HepG2 (cell line): ENCODE results near the gene CDKN1A. TPM values are rescaled to one million over a fixed set of nuclear protein-coding genes. Genes with fewer than 3 reads are reported as not detected.

Source experiments
- ARHGAP35 ChIP-seq: sonication (generic); formaldehyde crosslinking; IDR thresholded peaks from 2 replicates; pipeline ENCODE4 v1.9.0; 2022; ENCODE audit warnings: mild to moderate bottlenecking, inconsistent platforms, moderate library complexity, missing genetic modification reagents, borderline replicate concordance
- ATRX ChIP-seq: sonication (generic); formaldehyde crosslinking; IDR thresholded peaks from 2 replicates; pipeline ENCODE4 v1.4.0; 2020; ENCODE audit warnings: missing genetic modification reagents, borderline replicate concordance
- BCL6 ChIP-seq: IDR thresholded peaks from 2 replicates; pipeline ENCODE4 v1.6.1; 2016; ENCODE audit warnings: missing genetic modification reagents, missing compliant biosample characterization
- CREB3 ChIP-seq: sonication (generic); formaldehyde crosslinking; IDR thresholded peaks from 2 replicates; pipeline ENCODE4 v1.5.0; 2020; ENCODE audit warnings: missing genetic modification reagents
- FOXA1 ChIP-seq, 2 experiments: fragments of 450-650 bp in 1 of 2; sonication (generic) in 1 of 2; formaldehyde crosslinking in 1 of 2; IDR thresholded peaks; 2 replicates each; pipeline versions ENCODE4 v1.4.0 to v1.6.1; 2016 to 2020; ENCODE audit warnings: missing genetic modification reagents in 1 of 2
- GPBP1L1 ChIP-seq: sonication (generic); formaldehyde crosslinking; IDR thresholded peaks from 2 replicates; pipeline ENCODE4 v1.5.0; 2020; ENCODE audit warnings: mild to moderate bottlenecking, missing genetic modification reagents
- HNF4A ChIP-seq: sonication (generic); formaldehyde crosslinking; IDR thresholded peaks from 2 replicates; pipeline ENCODE4 v1.4.0; 2020; ENCODE audit warnings: missing genetic modification reagents
- ISL2 ChIP-seq: sonication (generic); formaldehyde crosslinking; IDR thresholded peaks from 2 replicates; pipeline ENCODE4 v1.5.0; 2020; ENCODE audit warnings: missing genetic modification reagents
- POLR2A ChIP-seq, 2 experiments: IDR thresholded peaks; 2 replicates each; pipeline ENCODE4 v1.6.1; 2011; ENCODE audit warnings: low read depth in 2 of 2, low read length in 2 of 2, mild to moderate bottlenecking in 1 of 2, moderate library complexity in 1 of 2; ENCODE audit not compliant: insufficient read depth in 1 of 2
- SYNCRIP ChIP-seq: fragments of 200-400 bp; formaldehyde crosslinking; IDR thresholded peaks from 2 replicates; pipeline ENCODE4 v1.6.1; 2018; ENCODE audit warnings: mild to moderate bottlenecking, low read depth, low read length; ENCODE audit not compliant: insufficient read depth
- TBX3 ChIP-seq: fragments of 450-650 bp; IDR thresholded peaks from 2 replicates; pipeline ENCODE4 v1.6.1; 2017; ENCODE audit warnings: antibody characterized with exemption, mild to moderate bottlenecking, inconsistent platforms, borderline replicate concordance
- THAP9 ChIP-seq: sonication (generic); formaldehyde crosslinking; IDR thresholded peaks from 2 replicates; pipeline ENCODE4; 2020; ENCODE audit warnings: missing genetic modification reagents, mild to moderate bottlenecking, borderline replicate concordance
- ZNF142 ChIP-seq: sonication (generic); formaldehyde crosslinking; IDR thresholded peaks from 2 replicates; pipeline ENCODE4 v1.4.0; 2020; ENCODE audit warnings: missing genetic modification reagents
- ZNF691 ChIP-seq: sonication (generic); formaldehyde crosslinking; IDR thresholded peaks from 2 replicates; pipeline ENCODE4 v1.4.0; 2020; ENCODE audit warnings: missing genetic modification reagents, low read depth, mild to moderate bottlenecking, borderline replicate concordance
- polyA plus RNA-seq, 8 experiments: library from polyadenylated mRNA; depleted of rRNA in 3 of 8; stranded (reverse) in 7 of 8; unstranded in 1 of 8; fragments of >200 nt; fragmentation: Illumina TruSeq in 4 of 8; extraction: Trizol in 4 of 8; gene quantifications; 2 replicates each; pipeline versions ENCODE4 v1.2.1 to v1.2.3, GENCODE V29; 2011 to 2016; ENCODE audit warnings: low read depth in 4 of 8, missing spikeins in 1 of 8, mixed read lengths in 1 of 8; ENCODE audit not compliant: insufficient read depth in 1 of 8
- total RNA-seq, 5 experiments: library from RNA; depleted of rRNA; stranded (reverse); fragments of >200 nt; fragmentation: Illumina TruSeq; extraction: Trizol; gene quantifications; 2 replicates each; pipeline ENCODE4 v1.2.3, GENCODE V29; 2016; ENCODE audit warnings: low read depth in 1 of 5

Gene CDKN1A
- total and polyA plus RNA-seq, 2 of the 13 experiments (the other 11 are each of a cell fraction or from before 2014, with no cell fraction given): 60.7 to 92.1 TPM

- TF ChIP-seq ZNF142 (CRISPR knock-in tag) (0 out of 2 replicates have a peak, but pooled peaks have one; percentile 73), ZNF691 (CRISPR knock-in tag) (peak; percentile 90; the same call in 1 of the 2 replicates), TBX3 (peak; percentile 72; the same call in 1 of the 2 replicates), ARHGAP35 (peak; percentile 62; the same call in 1 of the 2 replicates), BCL6 (CRISPR knock-in tag) (peak; percentile 82), FOXA1 (IDR thresholded peaks at IDR 0.05) (no peak), FOXA1 (CRISPR knock-in tag; IDR thresholded peaks at IDR 0.05) (peak; percentile 48), GPBP1L1 (CRISPR knock-in tag) (no peak), HNF4A (CRISPR knock-in tag) (peak; percentile 78), POLR2A (IDR thresholded peaks at IDR 0.05; ENCODE audit: insufficient read depth in 1 of 2, low read depth in 2 of 2, low read length in 2 of 2) (peak; percentile 43 to 66; a peak in 2 of 4 replicates), ISL2 (CRISPR knock-in tag) (peak; percentile 88), ATRX (CRISPR knock-in tag) (no peak), THAP9 (CRISPR knock-in tag) (peak; percentile 66; the same call in 1 of the 2 replicates), CREB3 (CRISPR knock-in tag) (0 out of 2 replicates have a peak, but pooled peaks have one; percentile 75), SYNCRIP (no peak)
Measured at GRCh38 chr6:36666826-36667591, 11.5 kb upstream of the CDKN1A start (continued).
